C4-2B (cell line): ENCODE results near the gene PCNX3.

Experiments
- CTCF ChIP-seq: fragments of 450-650 bp; conservative IDR thresholded peaks from 2 replicates; pipeline ENCODE4 v1.5.1; 2017; ENCODE audit warnings: mild to moderate bottlenecking
- ZFX ChIP-seq: fragments of 450-650 bp; IDR thresholded peaks from 2 replicates; pipeline ENCODE4 v1.6.1; 2017

GRCh38 chr11:65637794-65638419 lies 22.3 kb downstream of the PCNX3 start, which contains the start of gene SIPA1:
- TF ChIP-seq CTCF (no peak; the same call in 1 of the 2 replicates), ZFX (no peak)
